ENCODE results near the gene DAB2IP.

DAB2IP gene

GRCh38 chr9:121769939-121770338 lies 118.5 kb downstream of the DAB2IP start:
- TF ChIP-seq ZFX (IDR thresholded peaks at IDR 0.05; ENCODE audit: borderline replicate concordance) (no peak), CTCF (IDR thresholded peaks at IDR 0.05) (no peak)
- H3K27ac ChIP-seq, result no peak overlapping the region

- TF ChIP-seq ZFX (IDR thresholded peaks at IDR 0.05; ENCODE audit: borderline replicate concordance) (no peak), CTCF (IDR thresholded peaks at IDR 0.05) (no peak)
Observed at GRCh38 chr9:121770415-121771273, 119.2 kb downstream of the DAB2IP start.

GRCh38 chr9:121771418-121771817 lies 120.0 kb downstream of the DAB2IP start:
- TF ChIP-seq CTCF (IDR thresholded peaks at IDR 0.05), result no peak
- no peak for TF ChIP-seq ZFX (IDR thresholded peaks at IDR 0.05; ENCODE audit: borderline replicate concordance)
- H3K27ac ChIP-seq, result no peak overlapping the region

More at GRCh38 chr9:121770415-121771273, 119.2 kb downstream of the DAB2IP start:
- no peak overlapping the region for H3K27ac ChIP-seq

GRCh38 chr9:121771851-121772599 lies 120.6 kb downstream of the DAB2IP start:
- H3K27ac ChIP-seq, result no peak overlapping the region
- TF ChIP-seq CTCF (IDR thresholded peaks at IDR 0.05), result no peak
- TF ChIP-seq ZFX (IDR thresholded peaks at IDR 0.05; ENCODE audit: borderline replicate concordance), result no peak

GRCh38 chr9:121772600-121773285 lies 121.3 kb downstream of the DAB2IP start:
- TF ChIP-seq CTCF (IDR thresholded peaks at IDR 0.05), result no peak
- no peak for TF ChIP-seq ZFX (IDR thresholded peaks at IDR 0.05; ENCODE audit: borderline replicate concordance)
- no peak overlapping the region for H3K27ac ChIP-seq

GRCh38 chr9:121773286-121773953 lies 122.0 kb downstream of the DAB2IP start:
- TF ChIP-seq CTCF (IDR thresholded peaks at IDR 0.05), result no peak
- TF ChIP-seq ZFX (IDR thresholded peaks at IDR 0.05; ENCODE audit: borderline replicate concordance), result no peak
- H3K27ac ChIP-seq, result no peak overlapping the region
